Uterus (tissue), 4 donors: ENCODE data around the gene RAX. TPM values are rescaled to one million over a fixed set of nuclear protein-coding genes. Genes with fewer than 3 reads are reported as not detected.

Experiments used
- DNase-seq, 2 donors: peaks; one replicate each; pipeline ENCODE4 v3.0.0-alpha.2; 2019 to 2020
- H3K27ac ChIP-seq, 2 donors: fragments of 200-600 bp; sonication (generic); 1 replicate in 1 of 2; 2 replicates in 1 of 2; pipeline ENCODE4 v1.5.1; 2016 to 2018
- H3K27me3 ChIP-seq, 2 donors: fragments of 200-600 bp; sonication (generic); one replicate each; pipeline ENCODE4 v1.5.1; 2018 to 2019; ENCODE audit warnings: control low read depth in 1 of 2
- H3K36me3 ChIP-seq, 2 donors: fragments of 200-600 bp; sonication (generic); one replicate each; pipeline ENCODE4 v1.5.1; 2019; ENCODE audit warnings: control low read depth in 1 of 2
- H3K4me1 ChIP-seq, 2 donors: fragments of 200-600 bp; sonication (generic); one replicate each; pipeline ENCODE4 v1.5.1; 2018 to 2019; ENCODE audit warnings: control low read depth in 1 of 2
- H3K4me3 ChIP-seq, 2 donors: fragments of 200-600 bp; sonication (generic); 1 replicate in 1 of 2; 2 replicates in 1 of 2; pipeline ENCODE4 v1.5.1; 2018 to 2019; ENCODE audit warnings: mild to moderate bottlenecking in 1 of 2
- H3K9me3 ChIP-seq, 2 donors: fragments of 200-600 bp; sonication (generic); one replicate each; pipeline ENCODE4 v1.5.1; 2019; ENCODE audit warnings: control low read depth in 1 of 2
- CTCF ChIP-seq, 4 experiments: fragments of 200-600 bp in 2 of 4; fragments of 450-650 bp in 2 of 4; sonication (generic) in 2 of 4; IDR thresholded peaks; one replicate each; pipeline ENCODE4 v1.5.1; 2016 to 2019; ENCODE audit warnings: antibody characterized with exemption in 4 of 4, mild to moderate bottlenecking in 2 of 4, moderate library complexity in 1 of 4
- POLR2A ChIP-seq, 2 donors: fragments of 450-650 bp; IDR thresholded peaks; one replicate each; pipeline ENCODE4 v1.6.1; 2016; ENCODE audit warnings: antibody characterized with exemption in 2 of 2, mild to moderate bottlenecking in 1 of 2, moderate library complexity in 1 of 2
- intact Hi-C: fragments of 100-400 bp; cut with DNase I; formaldehyde crosslinking; loops from one replicate; pipeline ENCODE4 v1.15.1; 2023; ENCODE audit warnings: low total_unique reads
- total RNA-seq, 4 donors: library from RNA; depleted of rRNA in 3 of 4; stranded (reverse); fragments of >200 nt in 3 of 4; gene quantifications; one replicate each; pipeline versions ENCODE4 v1.1.0 to v1.2.4, GENCODE V29; 2014 to 2023
- donor health status: DM: yes; HTN: yes; CAD: no.

RAX gene
- total RNA-seq, 4 donors from 2014 or later, result not detected

- no peaks in the 10 kb centered on the region for H3K4me1 ChIP-seq
- DNase-seq, result no peak
- no peak overlapping the region for H3K4me3 ChIP-seq
- no peak overlapping the region for H3K27ac ChIP-seq
- H3K27me3 ChIP-seq, result peaks cover 0 to 10% of the 10 kb centered on the region in 2 donors
- H3K36me3 ChIP-seq, result no peaks in the 10 kb centered on the region
- TF ChIP-seq CTCF (IDR thresholded peaks at IDR 0.05) (no peak), POLR2A (IDR thresholded peaks at IDR 0.05) (no peak)
- intact Hi-C loops, result no loop called here
- no peaks in the 10 kb centered on the region for H3K9me3 ChIP-seq
These were observed 9.1 kb upstream of the RAX start for GRCh38 chr18:59282341-59282740.

- peaks cover 0 to 14% of the 10 kb centered on the region in 2 donors for H3K27me3 ChIP-seq
- no peaks in the 10 kb centered on the region for H3K4me1 ChIP-seq
- H3K36me3 ChIP-seq, result no peaks in the 10 kb centered on the region
- no peak for DNase-seq
- no peak overlapping the region for H3K27ac ChIP-seq
- no peak overlapping the region for H3K4me3 ChIP-seq
- no peaks in the 10 kb centered on the region for H3K9me3 ChIP-seq
- TF ChIP-seq CTCF (IDR thresholded peaks at IDR 0.05) (no peak), POLR2A (IDR thresholded peaks at IDR 0.05) (no peak)
- intact Hi-C loops, result no loop called here
These were observed 6.5 kb upstream of the RAX start for GRCh38 chr18:59279722-59280121.

- TF ChIP-seq POLR2A (IDR thresholded peaks at IDR 0.05) (no peak), CTCF (IDR thresholded peaks at IDR 0.05) (no peak)
- Histone ChIP-seq H3K4me1 (no peaks in the 10 kb centered on the region), H3K9me3 (no peaks in the 10 kb centered on the region), H3K27me3 (peaks cover 2 to 19% of the 10 kb centered on the region in 2 donors), H3K27ac (no peak overlapping the region), H3K36me3 (no peaks in the 10 kb centered on the region), H3K4me3 (no peak overlapping the region)
- DNase-seq, result no peak
- intact Hi-C loops, result no loop called here
These were observed 5.9 kb upstream of the RAX start for GRCh38 chr18:59279193-59279592.

GRCh38 chr18:59278793-59279192 is 5.5 kb upstream of the RAX start:
- no peak for TF ChIP-seq POLR2A (IDR thresholded peaks at IDR 0.05)
- TF ChIP-seq CTCF (IDR thresholded peaks at IDR 0.05), result no peak
- intact Hi-C loops, result no loop called here
- Histone ChIP-seq H3K4me3 (no peak overlapping the region), H3K27me3 (peaks cover 6 to 23% of the 10 kb centered on the region in 2 donors), H3K4me1 (peaks cover 0 to under 1% of the 10 kb centered on the region in 2 donors), H3K27ac (no peak overlapping the region), H3K36me3 (no peaks in the 10 kb centered on the region), H3K9me3 (no peaks in the 10 kb centered on the region)
- no peak for DNase-seq

- Histone ChIP-seq H3K36me3 (no peaks in the 10 kb centered on the region), H3K9me3 (no peaks in the 10 kb centered on the region), H3K27ac (no peak overlapping the region), H3K4me1 (peaks cover 0 to 12% of the 10 kb centered on the region in 2 donors), H3K4me3 (no peak overlapping the region), H3K27me3 (peaks cover 16 to 50% of the 10 kb centered on the region in 2 donors)
- TF ChIP-seq CTCF (IDR thresholded peaks at IDR 0.05), result no peak
- no peak for TF ChIP-seq POLR2A (IDR thresholded peaks at IDR 0.05)
- no peak for DNase-seq
- intact Hi-C loops, result no loop called here
These were observed 2.8 kb upstream of the RAX start for GRCh38 chr18:59276047-59276446.
